ENCODE measurements around the gene C19orf67. TPM values are rescaled to one million over a fixed set of nuclear protein-coding genes. Genes with fewer than 3 reads are reported as not detected.
"Not testable (repeated sequence)": the region's sequence is repeated elsewhere in the genome, so short reads cannot be mapped to it uniquely, and the experiment has no call there.

C19orf67 gene
- total RNA-seq, 2 experiments from 2014 or later, result 0.21 to 0.39 TPM

GRCh38 chr19:14055396-14055795, 30.2 kb downstream of the C19orf67 start:
- intact Hi-C loops (cut with DNase I, micrococcal nuclease), result loop anchor here in 1 of 2 experiments (5.0 kb wide), 1 partner anchor 173 kb away; no protein-coding TSS in a partner anchor
- H3K27ac Mint-ChIP-seq, result no peak overlapping the region
- ATAC-seq, result no peak
- no peak overlapping the region for H3K4me3 Mint-ChIP-seq
- peaks cover 4% of the 10 kb centered on the region for H3K9me3 Mint-ChIP-seq (ENCODE audit: low read depth)
- ChIA-PET POLR2A (interaction anchor here (0.6 kb wide), 1 partner anchor 131 kb away, joined by 3 read pairs; no protein-coding TSS in a partner anchor), CTCF (interaction anchor here (2.8 kb wide), 1 partner anchor 23 kb away, joined by 6 read pairs; the partner anchor contains the start of gene IL27RA)
- H3K27me3 Mint-ChIP-seq, result peaks cover 25% of the 10 kb centered on the region
- peaks cover 16% of the 10 kb centered on the region for H3K4me1 Mint-ChIP-seq
- H3K36me3 Mint-ChIP-seq (ENCODE audit: low read depth), result peaks cover 24% of the 10 kb centered on the region
- no peak for DNase-seq

DNA sequence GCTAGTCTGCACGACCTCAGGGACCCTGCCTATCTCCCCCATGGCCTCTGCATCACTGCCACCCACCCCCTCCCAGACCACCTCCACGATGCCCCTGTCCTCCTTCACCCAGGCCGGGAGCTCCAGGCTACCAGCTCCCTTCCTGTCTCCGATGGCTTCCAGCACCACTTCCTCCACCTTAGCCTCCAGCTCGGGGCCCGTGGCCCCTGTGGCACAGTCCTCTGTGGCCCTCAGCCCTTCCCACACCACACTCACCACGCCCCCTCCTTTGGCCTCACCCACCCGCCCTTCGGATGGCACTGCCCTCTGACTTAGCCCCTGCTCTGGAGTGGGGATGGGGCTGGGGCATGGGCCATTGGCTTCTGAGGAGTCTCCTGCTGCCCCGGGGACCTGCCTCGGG, 30.9 kb downstream of the C19orf67 start:
- intact Hi-C loops (cut with DNase I, micrococcal nuclease), result loop anchor here in 1 of 2 experiments (5.0 kb wide), 1 partner anchor 172 kb away; no protein-coding TSS in a partner anchor
- peaks cover 19% of the 10 kb centered on the region for H3K27me3 Mint-ChIP-seq
- CTCF ChIA-PET, result no interaction called here
- H3K4me3 Mint-ChIP-seq, result no peak overlapping the region
- no peak for DNase-seq
- H3K27ac Mint-ChIP-seq, result no peak overlapping the region
- POLR2A ChIA-PET, result no interaction called here
- peaks cover 4% of the 10 kb centered on the region for H3K9me3 Mint-ChIP-seq (ENCODE audit: low read depth)
- peaks cover 16% of the 10 kb centered on the region for H3K4me1 Mint-ChIP-seq
- no peak for ATAC-seq
- H3K36me3 Mint-ChIP-seq (ENCODE audit: low read depth), result peaks cover 30% of the 10 kb centered on the region

DNA sequence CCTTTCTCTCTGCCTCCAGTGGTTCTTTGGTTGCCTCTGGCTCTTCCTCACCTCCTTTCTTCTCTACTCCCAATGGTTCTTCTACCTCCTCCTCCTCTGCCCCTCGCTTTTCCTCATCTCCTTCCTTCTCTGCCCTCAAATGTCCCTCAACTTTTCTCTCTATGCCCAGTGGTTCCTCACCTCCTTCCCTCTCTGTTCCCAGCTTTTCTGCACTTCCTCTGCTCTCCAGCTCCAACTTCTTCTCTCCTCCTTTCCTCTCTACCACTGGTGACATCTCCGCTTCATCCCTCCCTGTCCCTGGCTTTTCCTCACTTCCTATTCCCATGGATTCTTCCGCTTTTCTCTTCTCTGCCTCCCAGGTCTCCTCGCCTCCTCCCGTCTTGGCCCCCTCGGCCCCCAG, 31.5 kb downstream of the C19orf67 start:
- Mint-ChIP-seq H3K36me3 (ENCODE audit: low read depth) (peaks cover 31% of the 10 kb centered on the region), H3K9me3 (ENCODE audit: low read depth) (peaks cover 4% of the 10 kb centered on the region), H3K4me1 (peaks cover 16% of the 10 kb centered on the region), H3K27ac (no peak overlapping the region), H3K4me3 (no peak overlapping the region), H3K27me3 (peaks cover 17% of the 10 kb centered on the region)
- POLR2A ChIA-PET, result no interaction called here
- CTCF ChIA-PET, result no interaction called here
- DNase-seq (no peak), ATAC-seq (no peak)
- intact Hi-C loops (cut with DNase I, micrococcal nuclease), result no loop called here

- peaks cover 37% of the 10 kb centered on the region for H3K36me3 Mint-ChIP-seq (ENCODE audit: low read depth)
- no peak overlapping the region for H3K4me3 Mint-ChIP-seq
- POLR2A ChIA-PET, result no interaction called here
- peaks cover 10% of the 10 kb centered on the region for H3K4me1 Mint-ChIP-seq
- no peak overlapping the region for H3K27ac Mint-ChIP-seq
- peaks cover 11% of the 10 kb centered on the region for H3K27me3 Mint-ChIP-seq
- peaks cover 4% of the 10 kb centered on the region for H3K9me3 Mint-ChIP-seq (ENCODE audit: low read depth)
- ATAC-seq (no peak), DNase-seq (no peak)
- intact Hi-C loops (cut with DNase I, micrococcal nuclease), result no loop called here
- CTCF ChIA-PET, result interaction anchor here (0.6 to 1.4 kb wide), 4 partner anchors 11 to 172 kb away, joined by 3 to 6 read pairs (median 3); no protein-coding TSS in a partner anchor
These were observed 32.1 kb downstream of the C19orf67 start for GRCh38 chr19:14053500-14053899.

GRCh38 chr19:14053032-14053431, 32.6 kb downstream of the C19orf67 start:
- peaks cover 9% of the 10 kb centered on the region for H3K4me1 Mint-ChIP-seq
- H3K27me3 Mint-ChIP-seq, result peaks cover 6% of the 10 kb centered on the region
- ATAC-seq, result no peak
- peaks cover 4% of the 10 kb centered on the region for H3K9me3 Mint-ChIP-seq (ENCODE audit: low read depth)
- no peak overlapping the region for H3K27ac Mint-ChIP-seq
- no peak overlapping the region for H3K4me3 Mint-ChIP-seq
- peaks cover 41% of the 10 kb centered on the region for H3K36me3 Mint-ChIP-seq (ENCODE audit: low read depth)
- ChIA-PET POLR2A (no interaction called here), CTCF (interaction anchor here (0.6 to 1.4 kb wide), 5 partner anchors 8 to 171 kb away, joined by 3 to 6 read pairs (median 3); no protein-coding TSS in a partner anchor)
- no peak for DNase-seq
- intact Hi-C loops (cut with DNase I, micrococcal nuclease), result no loop called here

- peaks cover 4% of the 10 kb centered on the region for H3K27me3 Mint-ChIP-seq
- ATAC-seq (no peak), DNase-seq (no peak)
- intact Hi-C loops (cut with DNase I, micrococcal nuclease), result no loop called here
- peaks cover 41% of the 10 kb centered on the region for H3K36me3 Mint-ChIP-seq (ENCODE audit: low read depth)
- peaks cover 4% of the 10 kb centered on the region for H3K4me1 Mint-ChIP-seq
- ChIA-PET CTCF (interaction anchor here (0.5 to 1.4 kb wide), 6 partner anchors 9 to 171 kb away, joined by 3 to 6 read pairs (median 3); partner anchors contain the start of gene DCAF15), POLR2A (no interaction called here)
- H3K9me3 Mint-ChIP-seq (ENCODE audit: low read depth), result peaks cover 4% of the 10 kb centered on the region
- H3K4me3 Mint-ChIP-seq, result no peak overlapping the region
- no peak overlapping the region for H3K27ac Mint-ChIP-seq
These were observed 33.1 kb downstream of the C19orf67 start for GRCh38 chr19:14052470-14052869.

DNA sequence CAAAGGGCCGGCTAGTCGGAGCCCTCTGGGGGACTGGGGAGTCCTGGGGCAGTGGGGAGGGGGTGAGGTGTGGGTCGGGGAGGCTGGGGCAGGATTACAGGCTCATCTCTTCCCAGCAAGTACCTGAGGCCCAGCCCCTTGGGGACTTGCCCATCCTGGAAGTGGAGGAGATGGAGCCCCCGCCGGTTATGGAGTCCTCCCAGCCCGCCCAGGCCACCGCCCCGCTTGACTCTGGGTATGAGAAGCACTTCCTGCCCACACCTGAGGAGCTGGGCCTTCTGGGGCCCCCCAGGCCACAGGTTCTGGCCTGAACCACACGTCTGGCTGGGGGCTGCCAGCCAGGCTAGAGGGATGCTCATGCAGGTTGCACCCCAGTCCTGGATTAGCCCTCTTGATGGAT, 33.6 kb downstream of the C19orf67 start:
- peaks cover 4% of the 10 kb centered on the region for H3K4me1 Mint-ChIP-seq
- peaks cover 3% of the 10 kb centered on the region for H3K27me3 Mint-ChIP-seq
- CTCF ChIA-PET, result interaction anchor here (0.6 to 1.4 kb wide), 4 partner anchors 9 to 100 kb away, joined by 3 to 6 read pairs (median 4); partner anchors contain the start of gene DCAF15
- no peak for ATAC-seq
- no peak overlapping the region for H3K4me3 Mint-ChIP-seq
- intact Hi-C loops (cut with DNase I, micrococcal nuclease), result no loop called here
- no peak overlapping the region for H3K27ac Mint-ChIP-seq
- DNase-seq, result no peak
- peaks cover 43% of the 10 kb centered on the region for H3K36me3 Mint-ChIP-seq (ENCODE audit: low read depth)
- POLR2A ChIA-PET, result no interaction called here
- peaks cover 4% of the 10 kb centered on the region for H3K9me3 Mint-ChIP-seq (ENCODE audit: low read depth)

- H3K4me1 Mint-ChIP-seq; ATAC-seq; POLR2A ChIA-PET; H3K9me3 Mint-ChIP-seq (ENCODE audit: low read depth); H3K27ac Mint-ChIP-seq; H3K27me3 Mint-ChIP-seq; DNase-seq; H3K4me3 Mint-ChIP-seq; intact Hi-C loops (cut with DNase I, micrococcal nuclease): not testable (repeated sequence)
- CTCF ChIA-PET, result interaction anchor here (0.7 to 1.3 kb wide), 4 partner anchors 8 to 169 kb away, joined by 3 to 8 read pairs (median 4); partner anchors contain the start of gene MISP3
- peaks cover 51% of the 10 kb centered on the region for H3K36me3 Mint-ChIP-seq (ENCODE audit: low read depth)
These were observed 34.6 kb downstream of the C19orf67 start for GRCh38 chr19:14050961-14051360.

DNA sequence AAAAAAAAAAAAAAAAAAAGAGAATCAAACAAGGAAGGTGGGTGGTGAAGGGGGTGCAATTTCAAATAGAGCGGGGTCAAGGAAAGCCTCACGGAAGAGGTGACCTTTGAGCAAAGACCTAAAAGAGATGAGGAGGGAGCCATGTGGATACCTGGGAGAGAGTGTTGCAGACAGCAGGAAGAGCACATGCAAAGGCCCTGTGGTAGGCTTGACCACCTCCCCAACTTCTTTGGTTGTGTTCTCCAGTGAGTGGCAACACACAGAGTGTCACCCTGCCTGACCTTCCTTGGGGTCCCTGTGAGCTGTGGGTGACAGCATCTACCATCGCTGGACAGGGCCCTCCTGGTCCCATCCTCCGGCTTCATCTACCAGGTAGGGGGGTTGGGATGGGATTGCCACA, 35.1 kb downstream of the C19orf67 start:
- Mint-ChIP-seq H3K9me3 (ENCODE audit: low read depth) (peaks cover 4% of the 10 kb centered on the region), H3K27me3 (no peaks in the 10 kb centered on the region), H3K36me3 (ENCODE audit: low read depth) (peaks cover 53% of the 10 kb centered on the region), H3K4me3 (no peak overlapping the region), H3K27ac (no peak overlapping the region), H3K4me1 (peaks cover 4% of the 10 kb centered on the region)
- CTCF ChIA-PET, result interaction anchor here (0.9 to 1.3 kb wide), 3 partner anchors 9 to 27 kb away, joined by 3 to 8 read pairs (median 5); partner anchors contain the start of gene MISP3
- intact Hi-C loops (cut with DNase I, micrococcal nuclease), result no loop called here
- ATAC-seq (no peak), DNase-seq (no peak)
- POLR2A ChIA-PET, result no interaction called here

GRCh38 chr19:14048443-14049153, 37.0 kb downstream of the C19orf67 start:
- Mint-ChIP-seq H3K27ac (peak overlapping the region; percentile 25), H3K36me3 (ENCODE audit: low read depth) (peaks cover 53% of the 10 kb centered on the region), H3K4me1 (peaks cover 4% of the 10 kb centered on the region), H3K9me3 (ENCODE audit: low read depth) (peaks cover 4% of the 10 kb centered on the region), H3K4me3 (no peak overlapping the region), H3K27me3 (no peaks in the 10 kb centered on the region)
- ATAC-seq (peak; percentile 87), DNase-seq (peak; percentile 87)
- ChIA-PET CTCF (interaction anchor here (0.6 to 3.3 kb wide), 30 partner anchors 10 to 216 kb away, joined by 3 to 35 read pairs (median 4); partner anchors contain the start of genes IL27RA and MISP3), POLR2A (interaction anchor here (0.6 kb wide), 1 partner anchor 254 kb away, joined by 3 read pairs; the partner anchor contains the start of gene ZSWIM4)
- intact Hi-C loops (cut with DNase I, micrococcal nuclease), result loop anchor here (1.0 to 5.0 kb wide), 2 partner anchors 96 to 168 kb away; partner anchors contain the start of gene DCAF15 (in 1 of the 2)

DNA sequence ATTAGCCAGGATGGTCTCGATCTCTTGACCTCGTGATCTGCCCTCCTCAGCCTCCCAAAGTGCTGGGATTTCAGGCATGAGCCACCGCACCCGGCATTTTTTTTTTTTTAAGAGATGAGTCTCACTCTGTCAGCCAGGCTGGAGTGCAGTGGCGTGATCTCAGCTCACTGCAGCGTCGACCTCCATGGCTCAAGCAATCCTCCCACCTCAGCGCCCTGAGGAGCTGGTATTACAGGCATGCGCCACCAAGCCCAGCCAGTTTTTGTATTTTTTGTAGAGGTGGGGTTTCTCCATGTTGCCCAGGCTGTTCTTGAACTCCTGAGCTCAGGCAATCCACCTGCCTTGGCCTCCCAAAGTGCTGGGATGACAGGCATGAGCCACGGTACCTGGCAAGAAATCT, 37.7 kb downstream of the C19orf67 start:
- H3K4me3 Mint-ChIP-seq; H3K27me3 Mint-ChIP-seq; H3K9me3 Mint-ChIP-seq (ENCODE audit: low read depth); POLR2A ChIA-PET; DNase-seq; H3K4me1 Mint-ChIP-seq; ATAC-seq; H3K27ac Mint-ChIP-seq: not testable (repeated sequence)
- H3K36me3 Mint-ChIP-seq (ENCODE audit: low read depth), result peaks cover 53% of the 10 kb centered on the region
- CTCF ChIA-PET, result interaction anchor here (0.6 to 3.3 kb wide), 29 partner anchors 9 to 215 kb away, joined by 3 to 35 read pairs (median 4); partner anchors contain the start of genes IL27RA and MISP3
- intact Hi-C loops (cut with DNase I, micrococcal nuclease), result loop anchor here (1.0 to 5.0 kb wide), 2 partner anchors 96 to 168 kb away; partner anchors contain the start of gene DCAF15 (in 1 of the 2)

Data from activated CD4-positive, alpha-beta T cell treated with anti-CD3 and anti-CD28 coated beads for 36 hours (primary cell).